GM12878 (cell line): ENCODE data around the gene ERAS. TPM values are rescaled to one million over a fixed set of nuclear protein-coding genes. Genes with fewer than 3 reads are reported as not detected.

Experiments
- ATAC-seq: fragments of 200-7000 bp; cut with Tn5 transposase; 3 replicates; pipeline ENCODE4 v1.9.1; 2020; ENCODE audit warnings: mild to moderate bottlenecking, moderate library complexity
- BruUV-seq: library from RNA; stranded (reverse); fragments of 400-500 nt; replicated peaks from 2 replicates; lab custom pipeline; 2021; lab: Mats Ljungman, UMichigan
- CTCF ChIA-PET: fragments of 300-600 bp; sonication (Branson Sonifier 250); formaldehyde crosslinking; extraction: SDS; loops from one replicate; lab custom pipeline; 2021; ENCODE audit warnings: inconsistent platforms; lab: Yijun Ruan, JAX
- POLR2A ChIA-PET: fragments of 350-600 bp; formaldehyde crosslinking; extraction: SDS; loops from one replicate; lab custom pipeline; 2021; ENCODE audit warnings: inconsistent platforms; lab: Charles Lee
- RAD21 ChIA-PET: fragments of 300-600 bp; sonication (Branson Sonifier 250); formaldehyde crosslinking; loops from one replicate; lab custom pipeline; 2023; ENCODE audit warnings: antibody characterized with exemption; ENCODE audit not compliant: unreplicated experiment; lab: Charles Lee
- SMC1A ChIA-PET: fragments of 300-600 bp; sonication (Branson Sonifier 250); formaldehyde crosslinking; loops from one replicate; lab custom pipeline; 2023; ENCODE audit not compliant: unreplicated experiment, uncharacterized antibody; lab: Charles Lee
- DNase-seq: peaks from one replicate; pipeline ENCODE4 v3.0.0-alpha.2; 2011; ENCODE audit warnings: low read depth, low spot score
- FAIRE-seq: peaks from 3 replicates; lab custom pipeline; 2011; peaks lifted over from hg19 to GRCh38; lab: Jason Lieb, UNC
- H2AFZ ChIP-seq: 2 replicates; pipeline ENCODE4 v1.6.0; 2011; ENCODE audit warnings: low read depth, low read length, control low read depth; ENCODE audit not compliant: control insufficient read depth
- H3K27ac ChIP-seq: 2 replicates; pipeline ENCODE4 v1.5.1; 2011; ENCODE audit warnings: control low read depth; ENCODE audit not compliant: control insufficient read depth, insufficient read depth
- H3K27me3 ChIP-seq, 2 experiments: replicated peaks in 1 of 2; 2 replicates each; pipeline versions ENCODE4 v1.6.0 to v1.6.1; 2011; ENCODE audit warnings: low read length in 1 of 2; ENCODE audit not compliant: control insufficient read depth in 2 of 2, insufficient read depth in 2 of 2
- H3K36me3 ChIP-seq, 2 experiments: 2 replicates each; pipeline ENCODE4 v1.5.1; 2011; ENCODE audit warnings: low read length in 1 of 2; ENCODE audit not compliant: control insufficient read depth in 2 of 2, insufficient read depth in 2 of 2
- H3K4me1 ChIP-seq: 2 replicates; pipeline ENCODE4 v1.6.1; 2011; ENCODE audit warnings: mild to moderate bottlenecking, low read length, moderate library complexity, mixed read lengths; ENCODE audit not compliant: control insufficient read depth, insufficient read depth
- H3K4me2 ChIP-seq: 2 replicates; pipeline ENCODE4 v1.6.0; 2011; ENCODE audit warnings: control low read depth; ENCODE audit not compliant: control insufficient read depth, insufficient read depth
- H3K4me3 ChIP-seq: fragments of 200-600 bp; sonication (generic); 2 replicates; pipeline ENCODE4 v1.5.1; 2016
- H3K79me2 ChIP-seq: 2 replicates; pipeline ENCODE4 v1.6.0; 2011; ENCODE audit warnings: low read length; ENCODE audit not compliant: control insufficient read depth, insufficient read depth
- H3K9ac ChIP-seq: 2 replicates; pipeline ENCODE4 v1.8.0; 2011; ENCODE audit warnings: low read length, control low read depth, mixed read lengths; ENCODE audit not compliant: control insufficient read depth, insufficient read depth
- H3K9me3 ChIP-seq: replicated peaks from 3 replicates; pipeline ENCODE4 v1.5.1; 2011; ENCODE audit warnings: mild to moderate bottlenecking, low read length; ENCODE audit not compliant: control insufficient read depth, insufficient read depth
- H4K20me1 ChIP-seq: 2 replicates; pipeline ENCODE4 v1.6.0; 2011; ENCODE audit not compliant: control insufficient read depth, insufficient read depth
- BHLHE40 ChIP-seq, 2 experiments: fragments of 450-650 bp in 1 of 2; IDR thresholded peaks; 2 replicates each; pipeline ENCODE4 v1.6.1; 2011 to 2017; ENCODE audit warnings: low read depth in 2 of 2, borderline replicate concordance in 1 of 2, improper control_type of control experiment in 1 of 2, low read length in 1 of 2, mild to moderate bottlenecking in 1 of 2
- ESRRA ChIP-seq: IDR thresholded peaks from 2 replicates; pipeline ENCODE4 v1.6.1; 2012; ENCODE audit warnings: mild to moderate bottlenecking, low read length, improper control_type of control experiment
- GATAD2B ChIP-seq: fragments of 450-650 bp; conservative IDR thresholded peaks from 2 replicates; pipeline ENCODE4 v1.6.1; 2017; ENCODE audit warnings: low read depth, mild to moderate bottlenecking, moderate library complexity
- IKZF1 ChIP-seq: fragments of 450-650 bp; conservative IDR thresholded peaks from 2 replicates; pipeline ENCODE4 v1.6.1; 2017; ENCODE audit warnings: antibody characterized with exemption, mild to moderate bottlenecking
- SMAD1 ChIP-seq: fragments of 450-650 bp; IDR thresholded peaks from 2 replicates; pipeline ENCODE4 v1.6.1; 2018; ENCODE audit warnings: mild to moderate bottlenecking, low read depth; ENCODE audit not compliant: partially characterized antibody
- SREBF2 ChIP-seq: IDR thresholded peaks from 2 replicates; pipeline ENCODE4 v1.6.1; 2012; ENCODE audit warnings: mild to moderate bottlenecking, low read length
- TCF12 ChIP-seq: IDR thresholded peaks from 2 replicates; pipeline ENCODE4 v1.6.1; 2011; ENCODE audit warnings: low read depth, mild to moderate bottlenecking, low read length
- ZNF384 ChIP-seq: IDR thresholded peaks from 2 replicates; pipeline ENCODE4 v1.6.1; 2012; ENCODE audit warnings: low read depth, mild to moderate bottlenecking, low read length, improper control_type of control experiment, borderline replicate concordance
- ZZZ3 ChIP-seq: IDR thresholded peaks from 2 replicates; pipeline ENCODE4 v1.6.1; 2011; ENCODE audit warnings: low read depth; ENCODE audit not compliant: control insufficient read depth, insufficient read length
- WGBS: methylation state at CpG from one replicate; pipeline ENCODE4 v1.1.6; 2016; ENCODE audit warnings: low lambda C conversion rate; ENCODE audit not compliant: insufficient replicate concordance, insufficient coverage; ENCODE audit errors: missing lambda C conversion rate; 5-methylcytosine and 5-hydroxymethylcytosine counted together
- in situ Hi-C: fragments of 300-500 bp; cut with MboI; formaldehyde crosslinking; loops from 9 replicates; pipeline ENCODE4 v1.14.3; 2018; ENCODE audit warnings: mixed read lengths
- intact Hi-C: fragments of 100-400 bp; cut with micrococcal nuclease; formaldehyde crosslinking; loops from one replicate; pipeline ENCODE4 v1.14.2; 2022; ENCODE audit not compliant: unreplicated experiment
- polyA plus RNA-seq, 11 experiments: library from polyadenylated mRNA; depleted of rRNA in 4 of 11; unstranded in 6 of 11; stranded (reverse) in 5 of 11; fragments of >200 nt; fragmentation: Nextera tagmentation in 4 of 11; fragmentation: Illumina TruSeq in 1 of 11; extraction: Ambion mirVana in 4 of 11; extraction: Trizol in 1 of 11; gene quantifications; 1 replicate in 1 of 11; 2 replicates in 10 of 11; pipeline versions ENCODE4 v1.2.1 to v1.2.3, GENCODE V29; 2011 to 2016; ENCODE audit warnings: inconsistent platforms in 2 of 11, missing spikeins in 2 of 11, low read depth in 1 of 11
- total RNA-seq, 4 experiments: library from RNA; depleted of rRNA in 3 of 4; stranded (reverse); fragments of >200 nt in 3 of 4; fragmentation: Illumina TruSeq in 1 of 4; extraction: Trizol in 1 of 4; gene quantifications; 2 replicates each; pipeline versions ENCODE4 v1.2.1 to v1.2.3, GENCODE V29; 2013 to 2021
- TF ChIP-seq, protein P1 (sequence below): IDR thresholded peaks from 2 replicates; pipeline ENCODE4 v1.6.1; 2011; ENCODE audit warnings: mild to moderate bottlenecking, low read depth, low read length, moderate library complexity; ENCODE audit not compliant: insufficient replicate concordance
- TF ChIP-seq, protein P2 (sequence below): fragments of 450-650 bp; conservative IDR thresholded peaks from 2 replicates; pipeline ENCODE4 v1.6.1; 2017; ENCODE audit warnings: mild to moderate bottlenecking, moderate library complexity
- TF ChIP-seq, protein P3 (sequence below): IDR thresholded peaks from 2 replicates; pipeline ENCODE4 v1.6.1; 2012; ENCODE audit warnings: low read depth, low read length, improper control_type of control experiment
- TF ChIP-seq, protein P4 (sequence below): fragments of 450-650 bp; IDR thresholded peaks from 2 replicates; pipeline ENCODE4 v1.6.1; 2017; ENCODE audit warnings: borderline replicate concordance
- TF ChIP-seq, protein P5 (sequence below): fragments of 150-350 bp; IDR thresholded peaks from 2 replicates; pipeline ENCODE4 v1.6.1; 2014; ENCODE audit warnings: mild to moderate bottlenecking, low read depth, low read length
- TF ChIP-seq, protein P6 (sequence below), 3 experiments: IDR thresholded peaks in 2 of 3; conservative IDR thresholded peaks in 1 of 3; 2 replicates each; pipeline ENCODE4 v1.5.1; 2011; ENCODE audit warnings: low read depth in 3 of 3, low read length in 3 of 3, mild to moderate bottlenecking in 3 of 3, control low read depth in 2 of 3, moderate library complexity in 2 of 3, inconsistent platforms in 1 of 3, mixed read lengths in 1 of 3; ENCODE audit not compliant: control insufficient read depth in 2 of 3, insufficient read depth in 1 of 3; ENCODE audit errors: extremely low read depth in 1 of 3

Gene ERAS
- total and polyA plus RNA-seq, 10 of the 15 experiments (the other 5 are each of a cell fraction or from before 2014, with no cell fraction given): not detected

DNA sequence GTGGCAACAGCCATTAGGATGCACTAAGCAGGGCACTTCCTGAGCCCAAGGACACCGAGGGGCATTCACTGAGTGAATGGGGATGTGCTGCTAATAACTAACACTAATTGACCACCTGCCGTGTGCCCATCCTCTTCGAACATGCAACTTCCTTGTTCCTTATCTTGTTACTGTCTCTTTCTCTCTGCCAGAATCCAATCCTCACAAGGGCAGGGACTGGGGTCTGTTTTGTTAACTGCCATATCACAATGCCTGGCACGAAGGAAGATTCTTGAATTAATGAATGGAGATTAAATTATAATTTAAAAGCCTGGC is 1.3 kb downstream of the ERAS start:
- H3K36me3 ChIP-seq: no peaks in the 10 kb centered on the region
- H4K20me1 ChIP-seq: no peaks in the 10 kb centered on the region
- H3K9ac ChIP-seq: no peak overlapping the region
- ATAC-seq: no peak
- H3K4me3 ChIP-seq: no peak overlapping the region
- no peak overlapping the region for H2AFZ ChIP-seq
- 81% methylated on average over 4 of the region's 4 CpGs for WGBS
- ChIA-PET POLR2A (no interaction called here), SMC1A (no interaction called here), RAD21 (no interaction called here), CTCF (no interaction called here)
- no peak for FAIRE-seq
- H3K9me3 ChIP-seq: no peaks in the 10 kb centered on the region; the same call in 2 of the 3 replicates
- no peaks in the 10 kb centered on the region for H3K79me2 ChIP-seq
- no peak overlapping the region for H3K27ac ChIP-seq
- no peaks in the 10 kb centered on the region for H3K4me1 ChIP-seq
- no peak overlapping the region for H3K4me2 ChIP-seq
- no peak for DNase-seq
- 0 out of 4 replicates have a peak, but pooled peaks cover 0 to 2% of the 10 kb centered on the region in 2 experiments for H3K27me3 ChIP-seq
- intact Hi-C loops (no loop called here), in situ Hi-C loops (loop anchor here (5.0 to 10.0 kb wide), 2 partner anchors 35 to 53 kb away; no protein-coding TSS in a partner anchor)
- BruUV-seq: no TSS peak
- TF ChIP-seq, protein P1, sequence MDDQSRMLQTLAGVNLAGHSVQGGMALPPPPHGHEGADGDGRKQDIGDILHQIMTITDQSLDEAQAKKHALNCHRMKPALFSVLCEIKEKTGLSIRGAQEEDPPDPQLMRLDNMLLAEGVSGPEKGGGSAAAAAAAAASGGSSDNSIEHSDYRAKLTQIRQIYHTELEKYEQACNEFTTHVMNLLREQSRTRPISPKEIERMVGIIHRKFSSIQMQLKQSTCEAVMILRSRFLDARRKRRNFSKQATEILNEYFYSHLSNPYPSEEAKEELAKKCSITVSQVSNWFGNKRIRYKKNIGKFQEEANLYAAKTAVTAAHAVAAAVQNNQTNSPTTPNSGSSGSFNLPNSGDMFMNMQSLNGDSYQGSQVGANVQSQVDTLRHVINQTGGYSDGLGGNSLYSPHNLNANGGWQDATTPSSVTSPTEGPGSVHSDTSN: no peak
- TF ChIP-seq, protein P2, sequence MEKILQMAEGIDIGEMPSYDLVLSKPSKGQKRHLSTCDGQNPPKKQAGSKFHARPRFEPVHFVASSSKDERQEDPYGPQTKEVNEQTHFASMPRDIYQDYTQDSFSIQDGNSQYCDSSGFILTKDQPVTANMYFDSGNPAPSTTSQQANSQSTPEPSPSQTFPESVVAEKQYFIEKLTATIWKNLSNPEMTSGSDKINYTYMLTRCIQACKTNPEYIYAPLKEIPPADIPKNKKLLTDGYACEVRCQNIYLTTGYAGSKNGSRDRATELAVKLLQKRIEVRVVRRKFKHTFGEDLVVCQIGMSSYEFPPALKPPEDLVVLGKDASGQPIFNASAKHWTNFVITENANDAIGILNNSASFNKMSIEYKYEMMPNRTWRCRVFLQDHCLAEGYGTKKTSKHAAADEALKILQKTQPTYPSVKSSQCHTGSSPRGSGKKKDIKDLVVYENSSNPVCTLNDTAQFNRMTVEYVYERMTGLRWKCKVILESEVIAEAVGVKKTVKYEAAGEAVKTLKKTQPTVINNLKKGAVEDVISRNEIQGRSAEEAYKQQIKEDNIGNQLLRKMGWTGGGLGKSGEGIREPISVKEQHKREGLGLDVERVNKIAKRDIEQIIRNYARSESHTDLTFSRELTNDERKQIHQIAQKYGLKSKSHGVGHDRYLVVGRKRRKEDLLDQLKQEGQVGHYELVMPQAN: no peak
- TF ChIP-seq SREBF2 (no peak), IKZF1 (no peak), ESRRA (no peak), ZNF384 (no peak), BHLHE40 (IDR thresholded peaks at IDR 0.05; ENCODE audit: borderline replicate concordance in 1 of 2, low read depth in 2 of 2, low read length in 1 of 2) (no peak), TCF12 (no peak), ZZZ3 (no peak), GATAD2B (no peak), SMAD1 (no peak)
- TF ChIP-seq, protein P3, sequence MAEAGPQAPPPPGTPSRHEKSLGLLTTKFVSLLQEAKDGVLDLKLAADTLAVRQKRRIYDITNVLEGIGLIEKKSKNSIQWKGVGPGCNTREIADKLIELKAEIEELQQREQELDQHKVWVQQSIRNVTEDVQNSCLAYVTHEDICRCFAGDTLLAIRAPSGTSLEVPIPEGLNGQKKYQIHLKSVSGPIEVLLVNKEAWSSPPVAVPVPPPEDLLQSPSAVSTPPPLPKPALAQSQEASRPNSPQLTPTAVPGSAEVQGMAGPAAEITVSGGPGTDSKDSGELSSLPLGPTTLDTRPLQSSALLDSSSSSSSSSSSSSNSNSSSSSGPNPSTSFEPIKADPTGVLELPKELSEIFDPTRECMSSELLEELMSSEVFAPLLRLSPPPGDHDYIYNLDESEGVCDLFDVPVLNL: no peak
- TF ChIP-seq, protein P4, sequence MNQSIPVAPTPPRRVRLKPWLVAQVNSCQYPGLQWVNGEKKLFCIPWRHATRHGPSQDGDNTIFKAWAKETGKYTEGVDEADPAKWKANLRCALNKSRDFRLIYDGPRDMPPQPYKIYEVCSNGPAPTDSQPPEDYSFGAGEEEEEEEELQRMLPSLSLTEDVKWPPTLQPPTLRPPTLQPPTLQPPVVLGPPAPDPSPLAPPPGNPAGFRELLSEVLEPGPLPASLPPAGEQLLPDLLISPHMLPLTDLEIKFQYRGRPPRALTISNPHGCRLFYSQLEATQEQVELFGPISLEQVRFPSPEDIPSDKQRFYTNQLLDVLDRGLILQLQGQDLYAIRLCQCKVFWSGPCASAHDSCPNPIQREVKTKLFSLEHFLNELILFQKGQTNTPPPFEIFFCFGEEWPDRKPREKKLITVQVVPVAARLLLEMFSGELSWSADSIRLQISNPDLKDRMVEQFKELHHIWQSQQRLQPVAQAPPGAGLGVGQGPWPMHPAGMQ: no peak
- TF ChIP-seq, protein P5, sequence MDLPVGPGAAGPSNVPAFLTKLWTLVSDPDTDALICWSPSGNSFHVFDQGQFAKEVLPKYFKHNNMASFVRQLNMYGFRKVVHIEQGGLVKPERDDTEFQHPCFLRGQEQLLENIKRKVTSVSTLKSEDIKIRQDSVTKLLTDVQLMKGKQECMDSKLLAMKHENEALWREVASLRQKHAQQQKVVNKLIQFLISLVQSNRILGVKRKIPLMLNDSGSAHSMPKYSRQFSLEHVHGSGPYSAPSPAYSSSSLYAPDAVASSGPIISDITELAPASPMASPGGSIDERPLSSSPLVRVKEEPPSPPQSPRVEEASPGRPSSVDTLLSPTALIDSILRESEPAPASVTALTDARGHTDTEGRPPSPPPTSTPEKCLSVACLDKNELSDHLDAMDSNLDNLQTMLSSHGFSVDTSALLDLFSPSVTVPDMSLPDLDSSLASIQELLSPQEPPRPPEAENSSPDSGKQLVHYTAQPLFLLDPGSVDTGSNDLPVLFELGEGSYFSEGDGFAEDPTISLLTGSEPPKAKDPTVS: no peak
- TF ChIP-seq, protein P6, sequence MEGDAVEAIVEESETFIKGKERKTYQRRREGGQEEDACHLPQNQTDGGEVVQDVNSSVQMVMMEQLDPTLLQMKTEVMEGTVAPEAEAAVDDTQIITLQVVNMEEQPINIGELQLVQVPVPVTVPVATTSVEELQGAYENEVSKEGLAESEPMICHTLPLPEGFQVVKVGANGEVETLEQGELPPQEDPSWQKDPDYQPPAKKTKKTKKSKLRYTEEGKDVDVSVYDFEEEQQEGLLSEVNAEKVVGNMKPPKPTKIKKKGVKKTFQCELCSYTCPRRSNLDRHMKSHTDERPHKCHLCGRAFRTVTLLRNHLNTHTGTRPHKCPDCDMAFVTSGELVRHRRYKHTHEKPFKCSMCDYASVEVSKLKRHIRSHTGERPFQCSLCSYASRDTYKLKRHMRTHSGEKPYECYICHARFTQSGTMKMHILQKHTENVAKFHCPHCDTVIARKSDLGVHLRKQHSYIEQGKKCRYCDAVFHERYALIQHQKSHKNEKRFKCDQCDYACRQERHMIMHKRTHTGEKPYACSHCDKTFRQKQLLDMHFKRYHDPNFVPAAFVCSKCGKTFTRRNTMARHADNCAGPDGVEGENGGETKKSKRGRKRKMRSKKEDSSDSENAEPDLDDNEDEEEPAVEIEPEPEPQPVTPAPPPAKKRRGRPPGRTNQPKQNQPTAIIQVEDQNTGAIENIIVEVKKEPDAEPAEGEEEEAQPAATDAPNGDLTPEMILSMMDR (IDR thresholded peaks at IDR 0.05 in 2 of 3, conservative IDR thresholded peaks at IDR 0.05 in 1 of 3; ENCODE audit: control insufficient read depth in 2 of 3, extremely low read depth in 1 of 3, insufficient read depth in 1 of 3, low read depth in 3 of 3, low read length in 3 of 3): no peak
